GM18498 (cell line): ENCODE measurements around the gene LRP1-AS.

Experiments
- ATAC-seq: cut with Tn5 transposase; IDR thresholded peaks from one replicate; pipeline ENCODE4 v1.9.1; 2021; ENCODE audit warnings: mild to moderate bottlenecking, moderate library complexity; ENCODE audit not compliant: unreplicated experiment

The LRP1-AS gene

DNA sequence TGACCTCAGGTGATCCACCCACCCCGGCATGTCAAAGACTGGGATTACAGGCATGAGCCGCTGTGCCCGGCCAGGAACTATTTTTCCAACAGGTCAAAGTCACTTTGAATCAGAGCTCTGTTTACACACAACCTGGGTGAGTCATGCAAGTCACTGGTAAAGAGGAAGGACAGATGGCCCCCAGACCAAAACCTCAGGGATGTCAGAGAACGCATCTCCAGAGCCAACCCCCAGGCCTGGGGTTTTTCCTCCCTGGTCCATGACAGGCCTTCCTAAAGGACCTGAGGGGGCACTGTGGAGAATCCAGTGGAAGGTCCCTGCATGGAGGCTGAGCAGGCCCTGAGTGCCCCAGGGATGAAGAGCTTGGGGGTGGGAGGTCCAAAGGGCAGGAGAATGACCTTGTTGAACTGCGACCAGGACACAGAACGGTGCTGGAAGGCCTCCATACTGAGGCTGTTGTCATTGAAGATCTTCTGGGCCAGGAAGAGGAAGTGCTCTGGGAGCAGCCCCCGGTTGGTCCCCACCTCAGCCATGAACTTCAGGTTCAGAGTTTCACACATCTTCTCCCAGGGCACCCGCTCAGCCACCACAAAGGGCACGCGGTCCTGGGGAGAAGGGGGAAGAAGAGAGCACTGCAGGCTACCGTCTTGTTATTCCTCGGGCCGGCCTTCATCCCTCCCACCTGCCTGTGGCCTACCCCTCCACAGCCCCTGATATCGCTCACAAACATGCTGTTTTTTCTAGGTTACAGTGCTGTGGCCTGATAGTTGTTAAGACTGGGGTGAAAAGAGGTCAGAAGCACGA lies 45.3 kb downstream of the LRP1-AS start:
- ATAC-seq, result no peak

DNA sequence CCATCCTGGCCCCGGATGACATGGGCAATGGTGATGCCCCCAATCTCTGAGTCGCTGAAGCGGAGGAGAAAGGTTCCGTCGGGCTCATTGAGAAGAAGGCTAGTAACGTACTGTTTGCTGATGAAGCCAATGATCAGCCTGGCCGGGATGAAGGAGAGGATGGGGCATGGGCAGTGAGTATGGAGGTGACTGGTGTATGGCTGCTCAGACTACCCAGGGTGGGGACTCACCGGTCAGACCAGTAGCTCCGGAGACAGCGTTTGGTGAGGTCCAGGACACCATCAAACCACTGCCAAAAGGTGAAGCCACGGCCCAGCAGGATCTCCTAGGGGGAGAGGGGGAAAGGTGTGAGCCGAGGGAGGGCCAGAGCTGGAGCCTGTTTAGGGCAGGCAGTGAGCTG lies 47.7 kb downstream of the LRP1-AS start:
- no peak for ATAC-seq

DNA sequence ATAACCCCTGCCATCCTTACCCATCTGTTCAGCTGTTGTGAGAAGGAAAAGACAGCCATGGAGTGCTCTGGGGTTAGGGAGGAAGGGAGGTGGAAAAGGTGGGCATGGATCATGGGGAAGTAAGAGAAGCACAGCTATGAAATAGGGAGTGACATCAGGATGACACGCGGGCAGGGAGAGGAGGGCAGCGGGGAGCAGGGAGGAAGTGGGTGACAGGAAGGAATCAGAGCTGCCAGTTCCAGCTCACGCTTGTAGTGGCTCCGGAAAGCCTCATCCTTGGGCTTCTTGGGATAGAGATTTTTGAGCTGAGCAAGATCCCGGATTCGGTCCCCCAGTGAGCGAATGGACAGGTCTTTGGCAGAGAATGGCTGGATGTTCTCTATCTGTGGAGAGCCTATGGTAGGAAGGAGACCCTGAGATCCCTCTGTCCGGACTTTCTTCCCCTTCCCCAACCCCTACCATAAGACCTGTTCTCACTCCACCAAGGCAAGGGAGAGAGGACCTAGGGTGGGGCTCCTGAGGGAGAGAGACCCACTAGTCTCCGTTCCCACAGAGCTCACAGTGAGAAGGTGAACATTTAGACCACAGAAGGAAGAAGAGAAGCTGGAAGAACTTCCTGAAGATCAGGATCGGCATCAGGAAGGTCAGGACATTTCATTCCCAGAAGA lies 48.2 kb downstream of the LRP1-AS start:
- ATAC-seq, result no peak

DNA sequence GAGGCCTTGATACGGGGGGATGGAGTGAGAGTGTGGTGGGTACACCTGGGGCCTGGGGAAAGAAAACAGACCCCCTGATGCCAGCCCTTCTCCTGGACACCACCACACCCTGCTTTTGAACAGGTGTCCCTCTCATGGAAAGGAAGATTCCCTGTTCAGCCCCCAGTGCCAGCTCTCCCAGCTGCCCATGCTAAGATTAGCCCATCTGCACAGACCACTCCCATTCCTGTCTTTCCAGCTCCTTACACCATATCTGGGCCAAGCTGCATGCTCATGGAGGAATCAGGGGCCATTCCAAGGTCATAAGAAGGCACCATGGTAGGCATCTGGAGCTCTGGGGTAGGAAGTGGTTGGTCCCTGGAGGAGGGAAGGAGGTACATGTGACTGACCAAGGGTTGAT lies 48.9 kb downstream of the LRP1-AS start:
- no peak for ATAC-seq

DNA sequence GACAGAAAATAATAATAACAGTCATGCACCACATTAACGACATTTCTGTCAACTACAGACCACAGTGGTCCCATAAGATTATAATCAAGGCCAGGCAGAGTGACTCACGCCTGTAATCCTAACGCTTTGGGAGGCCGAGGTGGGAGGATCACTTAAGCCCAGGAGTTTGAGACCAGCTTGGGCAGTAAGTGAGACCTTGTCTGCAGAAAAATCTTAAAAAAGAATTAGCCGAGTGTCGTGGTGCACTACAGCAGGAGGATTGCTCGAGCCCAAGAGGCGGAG lies 49.9 kb downstream of the LRP1-AS start:
- no peak for ATAC-seq

DNA sequence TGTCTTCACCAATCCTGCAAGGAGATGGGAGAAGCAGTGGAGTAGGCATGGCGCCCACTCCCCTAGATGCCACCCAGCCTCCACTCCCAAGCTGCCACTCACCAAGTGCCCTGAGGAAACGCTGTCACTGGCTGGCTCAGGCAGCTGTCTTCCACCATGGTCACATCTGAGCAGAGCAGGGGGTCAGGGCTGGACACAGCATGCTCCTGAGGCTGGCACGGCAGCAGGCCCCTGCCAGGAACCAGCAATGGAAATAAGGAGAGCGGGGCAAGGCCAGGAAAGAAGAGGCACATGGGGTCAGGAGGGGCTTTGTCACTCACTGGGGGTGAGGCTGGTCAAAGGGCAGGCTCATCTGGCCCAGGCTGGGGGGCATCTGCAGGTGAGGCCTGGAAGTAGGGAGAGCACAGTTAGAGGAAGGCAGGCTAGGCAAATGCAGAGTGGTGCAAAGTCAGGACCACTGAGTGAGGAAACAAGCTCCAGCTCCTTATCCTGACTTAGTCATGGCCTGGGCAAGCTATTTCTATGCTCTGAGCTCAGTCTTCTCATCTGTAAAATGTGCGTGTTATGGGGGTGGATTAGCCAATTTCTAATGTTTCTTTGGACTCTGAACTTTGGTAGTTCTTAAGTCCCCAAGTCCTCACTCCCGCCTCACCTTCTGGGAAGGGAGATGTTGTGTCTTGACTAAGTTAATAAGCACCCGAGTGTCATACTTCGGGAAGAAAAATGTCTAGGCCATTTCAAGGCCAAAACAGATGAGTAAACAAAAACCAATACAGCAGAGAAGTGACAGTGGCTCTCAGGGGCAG lies 50.5 kb downstream of the LRP1-AS start:
- no peak for ATAC-seq

DNA sequence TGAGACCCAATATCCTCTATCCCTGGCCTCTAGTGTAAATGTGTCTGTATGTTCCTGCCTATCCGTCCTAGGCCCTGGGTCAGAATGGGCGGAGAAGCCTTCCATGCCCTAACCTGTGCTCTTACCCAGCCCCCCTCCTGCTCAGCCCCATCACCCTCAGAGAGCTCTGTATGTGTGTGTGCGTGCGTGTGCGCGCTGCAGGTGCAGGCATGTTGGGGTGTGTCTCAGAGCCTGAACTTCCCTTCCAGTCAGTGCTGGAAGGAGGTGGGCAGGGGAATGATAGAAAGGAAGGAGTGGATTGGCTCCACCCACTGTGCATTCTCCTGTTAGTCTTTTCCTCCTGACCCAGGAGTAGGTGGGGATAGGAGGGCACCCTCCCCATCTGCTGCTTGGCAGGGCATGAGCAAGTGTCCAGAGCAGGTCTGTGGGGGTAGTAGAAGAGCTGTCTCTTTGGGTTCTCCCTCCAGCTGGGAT lies 51.3 kb downstream of the LRP1-AS start:
- ATAC-seq, result no peak

DNA sequence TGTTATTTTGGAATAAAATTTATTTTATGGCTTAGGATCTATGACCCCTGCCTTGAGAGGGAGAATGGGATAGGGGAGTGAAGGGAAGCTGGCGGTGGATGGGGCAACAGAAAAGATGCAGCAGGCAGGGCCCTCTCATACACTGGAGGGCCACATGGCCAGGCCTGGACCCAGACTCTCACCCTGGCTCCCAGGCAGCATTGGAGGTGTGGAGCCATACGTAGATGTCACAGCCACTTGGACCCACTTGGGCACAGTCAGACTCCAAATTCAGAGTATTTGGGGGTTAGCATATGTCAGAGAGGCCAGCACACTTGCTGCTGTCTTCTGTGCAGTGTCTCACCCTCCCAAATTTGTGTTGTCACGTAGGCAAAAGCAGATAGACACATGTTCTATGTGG lies 52.0 kb downstream of the LRP1-AS start:
- ATAC-seq, result no peak
